HG03378 (cell line): ENCODE data around the gene PRRC2B.
"Not testable (repeated sequence)": the region's sequence is repeated elsewhere in the genome, so short reads cannot be mapped to it uniquely, and the experiment has no call there.

Source experiments
- ATAC-seq: cut with Tn5 transposase; IDR thresholded peaks from one replicate; pipeline ENCODE4 v1.9.1; 2021; ENCODE audit warnings: mild to moderate bottlenecking, moderate library complexity; ENCODE audit not compliant: unreplicated experiment

PRRC2B gene

GRCh38 chr9:131386281-131386680 lies 7.6 kb upstream of the PRRC2B start:
- no peak for ATAC-seq

- ATAC-seq, result no peak
Observed at GRCh38 chr9:131387394-131387793, 6.5 kb upstream of the PRRC2B start.

GRCh38 chr9:131391020-131391419 lies 2.9 kb upstream of the PRRC2B start:
- no peak for ATAC-seq

- no peak for ATAC-seq
Observed at GRCh38 chr9:131391504-131391903, 2.4 kb upstream of the PRRC2B start.

GRCh38 chr9:131394464-131395156 lies 724 bp downstream of the PRRC2B start:
- no peak for ATAC-seq

- ATAC-seq, result no peak
Observed at GRCh38 chr9:131395157-131396098, 1.5 kb downstream of the PRRC2B start.

- not testable (repeated sequence) for ATAC-seq
Observed at GRCh38 chr9:131396099-131396479, 2.2 kb downstream of the PRRC2B start.

- ATAC-seq, result no peak
Observed at GRCh38 chr9:131396626-131397025, 2.7 kb downstream of the PRRC2B start.

- no peak for ATAC-seq
Observed at GRCh38 chr9:131397100-131397790, 3.4 kb downstream of the PRRC2B start.

- no peak for ATAC-seq
Observed at GRCh38 chr9:131398204-131398603, 4.3 kb downstream of the PRRC2B start.

GRCh38 chr9:131399972-131400371 lies 6.1 kb downstream of the PRRC2B start:
- ATAC-seq, result no peak

- ATAC-seq, result no peak
Observed at GRCh38 chr9:131400627-131401026, 6.7 kb downstream of the PRRC2B start.

GRCh38 chr9:131402073-131402472 lies 8.2 kb downstream of the PRRC2B start:
- no peak for ATAC-seq

GRCh38 chr9:131402738-131403492 lies 9.0 kb downstream of the PRRC2B start:
- no peak for ATAC-seq

GRCh38 chr9:131403493-131403773 lies 9.5 kb downstream of the PRRC2B start:
- no peak for ATAC-seq

- ATAC-seq, result no peak
Observed at GRCh38 chr9:131404581-131404980, 10.7 kb downstream of the PRRC2B start.

GRCh38 chr9:131404987-131405386 lies 11.1 kb downstream of the PRRC2B start:
- no peak for ATAC-seq

- ATAC-seq, result no peak
Observed at GRCh38 chr9:131405428-131405827, 11.5 kb downstream of the PRRC2B start.

GRCh38 chr9:131405858-131406537 lies 12.1 kb downstream of the PRRC2B start:
- ATAC-seq, result no peak
